Measurements from ENCODE around the gene NECTIN2.

- TF ChIP-seq EZH2phosphoT487 (IDR thresholded peaks at IDR 0.05; ENCODE audit: borderline replicate concordance, low read length) (no peak), EZH2 (IDR thresholded peaks at IDR 0.05; ENCODE audit: low read length, unreplicated experiment) (no peak)
- TF ChIP-seq, protein P1, sequence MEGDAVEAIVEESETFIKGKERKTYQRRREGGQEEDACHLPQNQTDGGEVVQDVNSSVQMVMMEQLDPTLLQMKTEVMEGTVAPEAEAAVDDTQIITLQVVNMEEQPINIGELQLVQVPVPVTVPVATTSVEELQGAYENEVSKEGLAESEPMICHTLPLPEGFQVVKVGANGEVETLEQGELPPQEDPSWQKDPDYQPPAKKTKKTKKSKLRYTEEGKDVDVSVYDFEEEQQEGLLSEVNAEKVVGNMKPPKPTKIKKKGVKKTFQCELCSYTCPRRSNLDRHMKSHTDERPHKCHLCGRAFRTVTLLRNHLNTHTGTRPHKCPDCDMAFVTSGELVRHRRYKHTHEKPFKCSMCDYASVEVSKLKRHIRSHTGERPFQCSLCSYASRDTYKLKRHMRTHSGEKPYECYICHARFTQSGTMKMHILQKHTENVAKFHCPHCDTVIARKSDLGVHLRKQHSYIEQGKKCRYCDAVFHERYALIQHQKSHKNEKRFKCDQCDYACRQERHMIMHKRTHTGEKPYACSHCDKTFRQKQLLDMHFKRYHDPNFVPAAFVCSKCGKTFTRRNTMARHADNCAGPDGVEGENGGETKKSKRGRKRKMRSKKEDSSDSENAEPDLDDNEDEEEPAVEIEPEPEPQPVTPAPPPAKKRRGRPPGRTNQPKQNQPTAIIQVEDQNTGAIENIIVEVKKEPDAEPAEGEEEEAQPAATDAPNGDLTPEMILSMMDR (conservative IDR thresholded peaks at IDR 0.05; ENCODE audit: low read depth, low read length), result no peak
Measured at GRCh38 chr19:44812142-44812718, 33.9 kb upstream of the NECTIN2 start.

All from PC-3 (cell line).